HepG2 (cell line): ENCODE results near the gene NOL8. TPM values are rescaled to one million over a fixed set of nuclear protein-coding genes. Genes with fewer than 3 reads are reported as not detected.

ENCODE experiments used
- BHLHE40 ChIP-seq: IDR thresholded peaks from 2 replicates; pipeline ENCODE4 v1.6.1; 2011; ENCODE audit warnings: low read length, improper control_type of control experiment
- FLYWCH1 ChIP-seq: sonication (generic); formaldehyde crosslinking; IDR thresholded peaks from 2 replicates; pipeline ENCODE4 v1.8.1; 2023; ENCODE audit warnings: mild to moderate bottlenecking, missing genetic modification reagents
- IKZF4 ChIP-seq: sonication (generic); formaldehyde crosslinking; IDR thresholded peaks from 2 replicates; pipeline ENCODE4 v1.5.1; 2020; ENCODE audit warnings: borderline replicate concordance, mild to moderate bottlenecking, low read depth, missing genetic modification reagents; ENCODE audit errors: not compliant biosample characterization
- KDM1A ChIP-seq: IDR thresholded peaks from 2 replicates; pipeline ENCODE4 v1.6.1; 2016; ENCODE audit warnings: missing compliant biosample characterization
- ZKSCAN5 ChIP-seq: sonication (generic); formaldehyde crosslinking; IDR thresholded peaks from 2 replicates; pipeline ENCODE4 v1.5.1; 2020; ENCODE audit warnings: mild to moderate bottlenecking, missing genetic modification reagents
- ZMAT3 ChIP-seq: sonication (generic); formaldehyde crosslinking; conservative IDR thresholded peaks from 2 replicates; pipeline ENCODE4 v1.7.0; 2021; ENCODE audit warnings: missing genetic modification reagents
- ZNF468 ChIP-seq: sonication (generic); formaldehyde crosslinking; IDR thresholded peaks from 2 replicates; pipeline ENCODE4 v1.8.0; 2022; ENCODE audit warnings: mild to moderate bottlenecking, moderate library complexity, missing genetic modification reagents
- ZNF883 ChIP-seq: sonication (generic); formaldehyde crosslinking; IDR thresholded peaks from 2 replicates; pipeline ENCODE4 v1.5.1; 2020; ENCODE audit warnings: mild to moderate bottlenecking, missing genetic modification reagents; ENCODE audit errors: not compliant biosample characterization
- polyA plus RNA-seq, 8 experiments: library from polyadenylated mRNA; depleted of rRNA in 3 of 8; stranded (reverse) in 7 of 8; unstranded in 1 of 8; fragments of >200 nt; fragmentation: Illumina TruSeq in 4 of 8; extraction: Trizol in 4 of 8; gene quantifications; 2 replicates each; pipeline versions ENCODE4 v1.2.1 to v1.2.3, GENCODE V29; 2011 to 2016; ENCODE audit warnings: low read depth in 4 of 8, missing spikeins in 1 of 8, mixed read lengths in 1 of 8; ENCODE audit not compliant: insufficient read depth in 1 of 8
- total RNA-seq, 5 experiments: library from RNA; depleted of rRNA; stranded (reverse); fragments of >200 nt; fragmentation: Illumina TruSeq; extraction: Trizol; gene quantifications; 2 replicates each; pipeline ENCODE4 v1.2.3, GENCODE V29; 2016; ENCODE audit warnings: low read depth in 1 of 5
- TF ChIP-seq, protein P1 (sequence below): sonication (generic); formaldehyde crosslinking; IDR thresholded peaks from 2 replicates; pipeline ENCODE4 v1.5.0; 2020; ENCODE audit warnings: mild to moderate bottlenecking, missing genetic modification reagents, borderline replicate concordance
- TF ChIP-seq, protein P2 (sequence below): sonication (generic); formaldehyde crosslinking; IDR thresholded peaks from 2 replicates; pipeline ENCODE4 v1.4.0; 2020; ENCODE audit warnings: missing genetic modification reagents, borderline replicate concordance
- TF ChIP-seq, protein P3 (sequence below): sonication (generic); formaldehyde crosslinking; IDR thresholded peaks from one replicate; pipeline ENCODE4 v1.5.1; 2020; ENCODE audit warnings: mild to moderate bottlenecking, missing genetic modification reagents; ENCODE audit errors: not compliant biosample characterization

The NOL8 gene
- total and polyA plus RNA-seq, 2 of the 13 experiments (the other 11 are each of a cell fraction or from before 2014, with no cell fraction given) = 12.8 to 36.3 TPM

DNA sequence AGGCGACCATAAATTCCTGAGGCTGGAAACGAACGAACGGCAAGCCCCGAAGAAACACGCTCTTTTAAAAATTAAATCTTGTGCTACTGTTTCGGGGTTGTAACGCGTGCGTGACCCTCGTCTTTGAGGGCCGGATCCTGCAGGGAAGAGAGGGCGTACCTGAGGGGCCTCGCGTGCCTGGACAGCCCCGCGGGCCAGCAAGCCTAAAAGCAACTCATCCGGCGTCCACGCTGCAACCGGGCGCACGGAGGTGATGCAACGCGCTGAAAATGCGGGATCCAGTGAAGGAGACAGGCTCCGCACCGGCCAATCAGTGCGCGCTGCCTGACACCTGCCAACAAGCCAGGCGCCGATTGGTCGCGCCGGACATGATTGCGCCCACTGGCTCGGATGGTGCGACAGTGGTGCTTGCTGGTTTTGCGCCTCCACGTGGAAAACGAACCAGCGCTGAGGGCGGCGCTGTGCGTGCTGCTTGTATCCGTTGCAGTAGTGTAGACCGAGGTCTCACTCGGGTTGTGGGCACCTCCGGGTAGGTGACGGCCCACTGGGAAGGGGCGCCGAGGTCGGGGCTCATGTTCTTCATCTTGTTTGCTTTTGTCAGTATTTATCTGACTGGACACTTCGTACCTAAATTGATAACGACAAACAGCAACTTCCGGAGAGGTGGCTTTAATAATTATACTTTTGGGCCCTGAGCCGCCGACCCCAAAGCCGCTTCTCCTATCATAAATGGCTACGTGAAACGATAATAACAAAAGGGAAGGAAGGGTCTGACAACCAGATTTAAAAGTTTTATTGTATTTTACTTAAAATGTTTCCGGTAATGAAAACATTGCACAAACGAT is 31.5 kb downstream of the NOL8 start, which contains the start of gene IARS1 (continued):
- TF ChIP-seq ZNF883 (CRISPR knock-in tag) = peak; percentile 93
- TF ChIP-seq, protein P1, sequence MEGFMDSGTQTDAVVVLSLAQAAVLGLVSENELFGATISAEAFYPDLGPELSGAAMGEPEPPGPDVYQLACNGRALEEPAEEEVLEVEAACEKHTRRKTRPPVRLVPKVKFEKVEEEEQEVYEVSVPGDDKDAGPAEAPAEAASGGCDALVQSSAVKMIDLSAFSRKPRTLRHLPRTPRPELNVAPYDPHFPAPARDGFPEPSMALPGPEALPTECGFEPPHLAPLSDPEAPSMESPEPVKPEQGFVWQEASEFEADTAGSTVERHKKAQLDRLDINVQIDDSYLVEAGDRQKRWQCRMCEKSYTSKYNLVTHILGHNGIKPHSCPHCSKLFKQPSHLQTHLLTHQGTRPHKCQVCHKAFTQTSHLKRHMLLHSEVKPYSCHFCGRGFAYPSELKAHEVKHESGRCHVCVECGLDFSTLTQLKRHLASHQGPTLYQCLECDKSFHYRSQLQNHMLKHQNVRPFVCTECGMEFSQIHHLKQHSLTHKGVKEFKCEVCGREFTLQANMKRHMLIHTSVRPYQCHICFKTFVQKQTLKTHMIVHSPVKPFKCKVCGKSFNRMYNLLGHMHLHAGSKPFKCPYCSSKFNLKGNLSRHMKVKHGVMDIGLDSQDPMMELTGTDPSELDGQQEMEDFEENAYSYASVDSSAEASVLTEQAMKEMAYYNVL = peak; percentile 91
- no peak for TF ChIP-seq FLYWCH1 (CRISPR knock-in tag)
- no peak for TF ChIP-seq ZNF468 (CRISPR knock-in tag)
- peak; percentile 96 for TF ChIP-seq IKZF4 (CRISPR knock-in tag)
- TF ChIP-seq KDM1A (CRISPR knock-in tag) = 0 out of 2 replicates have a peak, but pooled peaks have one; percentile 55
- TF ChIP-seq, protein P2, sequence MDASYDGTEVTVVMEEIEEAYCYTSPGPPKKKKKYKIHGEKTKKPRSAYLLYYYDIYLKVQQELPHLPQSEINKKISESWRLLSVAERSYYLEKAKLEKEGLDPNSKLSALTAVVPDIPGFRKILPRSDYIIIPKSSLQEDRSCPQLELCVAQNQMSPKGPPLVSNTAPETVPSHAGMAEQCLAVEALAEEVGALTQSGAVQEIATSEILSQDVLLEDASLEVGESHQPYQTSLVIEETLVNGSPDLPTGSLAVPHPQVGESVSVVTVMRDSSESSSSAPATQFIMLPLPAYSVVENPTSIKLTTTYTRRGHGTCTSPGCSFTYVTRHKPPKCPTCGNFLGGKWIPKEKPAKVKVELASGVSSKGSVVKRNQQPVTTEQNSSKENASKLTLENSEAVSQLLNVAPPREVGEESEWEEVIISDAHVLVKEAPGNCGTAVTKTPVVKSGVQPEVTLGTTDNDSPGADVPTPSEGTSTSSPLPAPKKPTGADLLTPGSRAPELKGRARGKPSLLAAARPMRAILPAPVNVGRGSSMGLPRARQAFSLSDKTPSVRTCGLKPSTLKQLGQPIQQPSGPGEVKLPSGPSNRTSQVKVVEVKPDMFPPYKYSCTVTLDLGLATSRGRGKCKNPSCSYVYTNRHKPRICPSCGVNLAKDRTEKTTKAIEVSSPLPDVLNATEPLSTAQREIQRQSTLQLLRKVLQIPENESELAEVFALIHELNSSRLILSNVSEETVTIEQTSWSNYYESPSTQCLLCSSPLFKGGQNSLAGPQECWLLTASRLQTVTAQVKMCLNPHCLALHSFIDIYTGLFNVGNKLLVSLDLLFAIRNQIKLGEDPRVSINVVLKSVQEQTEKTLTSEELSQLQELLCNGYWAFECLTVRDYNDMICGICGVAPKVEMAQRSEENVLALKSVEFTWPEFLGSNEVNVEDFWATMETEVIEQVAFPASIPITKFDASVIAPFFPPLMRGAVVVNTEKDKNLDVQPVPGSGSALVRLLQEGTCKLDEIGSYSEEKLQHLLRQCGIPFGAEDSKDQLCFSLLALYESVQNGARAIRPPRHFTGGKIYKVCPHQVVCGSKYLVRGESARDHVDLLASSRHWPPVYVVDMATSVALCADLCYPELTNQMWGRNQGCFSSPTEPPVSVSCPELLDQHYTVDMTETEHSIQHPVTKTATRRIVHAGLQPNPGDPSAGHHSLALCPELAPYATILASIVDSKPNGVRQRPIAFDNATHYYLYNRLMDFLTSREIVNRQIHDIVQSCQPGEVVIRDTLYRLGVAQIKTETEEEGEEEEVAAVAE = peak; percentile 100
- 0 out of 2 replicates have a peak, but pooled peaks have one; percentile 32 for TF ChIP-seq BHLHE40
- no peak; the same call in 1 of the 2 replicates for TF ChIP-seq ZMAT3 (CRISPR knock-in tag)
- no peak for TF ChIP-seq ZKSCAN5 (CRISPR knock-in tag)
- TF ChIP-seq, protein P3, sequence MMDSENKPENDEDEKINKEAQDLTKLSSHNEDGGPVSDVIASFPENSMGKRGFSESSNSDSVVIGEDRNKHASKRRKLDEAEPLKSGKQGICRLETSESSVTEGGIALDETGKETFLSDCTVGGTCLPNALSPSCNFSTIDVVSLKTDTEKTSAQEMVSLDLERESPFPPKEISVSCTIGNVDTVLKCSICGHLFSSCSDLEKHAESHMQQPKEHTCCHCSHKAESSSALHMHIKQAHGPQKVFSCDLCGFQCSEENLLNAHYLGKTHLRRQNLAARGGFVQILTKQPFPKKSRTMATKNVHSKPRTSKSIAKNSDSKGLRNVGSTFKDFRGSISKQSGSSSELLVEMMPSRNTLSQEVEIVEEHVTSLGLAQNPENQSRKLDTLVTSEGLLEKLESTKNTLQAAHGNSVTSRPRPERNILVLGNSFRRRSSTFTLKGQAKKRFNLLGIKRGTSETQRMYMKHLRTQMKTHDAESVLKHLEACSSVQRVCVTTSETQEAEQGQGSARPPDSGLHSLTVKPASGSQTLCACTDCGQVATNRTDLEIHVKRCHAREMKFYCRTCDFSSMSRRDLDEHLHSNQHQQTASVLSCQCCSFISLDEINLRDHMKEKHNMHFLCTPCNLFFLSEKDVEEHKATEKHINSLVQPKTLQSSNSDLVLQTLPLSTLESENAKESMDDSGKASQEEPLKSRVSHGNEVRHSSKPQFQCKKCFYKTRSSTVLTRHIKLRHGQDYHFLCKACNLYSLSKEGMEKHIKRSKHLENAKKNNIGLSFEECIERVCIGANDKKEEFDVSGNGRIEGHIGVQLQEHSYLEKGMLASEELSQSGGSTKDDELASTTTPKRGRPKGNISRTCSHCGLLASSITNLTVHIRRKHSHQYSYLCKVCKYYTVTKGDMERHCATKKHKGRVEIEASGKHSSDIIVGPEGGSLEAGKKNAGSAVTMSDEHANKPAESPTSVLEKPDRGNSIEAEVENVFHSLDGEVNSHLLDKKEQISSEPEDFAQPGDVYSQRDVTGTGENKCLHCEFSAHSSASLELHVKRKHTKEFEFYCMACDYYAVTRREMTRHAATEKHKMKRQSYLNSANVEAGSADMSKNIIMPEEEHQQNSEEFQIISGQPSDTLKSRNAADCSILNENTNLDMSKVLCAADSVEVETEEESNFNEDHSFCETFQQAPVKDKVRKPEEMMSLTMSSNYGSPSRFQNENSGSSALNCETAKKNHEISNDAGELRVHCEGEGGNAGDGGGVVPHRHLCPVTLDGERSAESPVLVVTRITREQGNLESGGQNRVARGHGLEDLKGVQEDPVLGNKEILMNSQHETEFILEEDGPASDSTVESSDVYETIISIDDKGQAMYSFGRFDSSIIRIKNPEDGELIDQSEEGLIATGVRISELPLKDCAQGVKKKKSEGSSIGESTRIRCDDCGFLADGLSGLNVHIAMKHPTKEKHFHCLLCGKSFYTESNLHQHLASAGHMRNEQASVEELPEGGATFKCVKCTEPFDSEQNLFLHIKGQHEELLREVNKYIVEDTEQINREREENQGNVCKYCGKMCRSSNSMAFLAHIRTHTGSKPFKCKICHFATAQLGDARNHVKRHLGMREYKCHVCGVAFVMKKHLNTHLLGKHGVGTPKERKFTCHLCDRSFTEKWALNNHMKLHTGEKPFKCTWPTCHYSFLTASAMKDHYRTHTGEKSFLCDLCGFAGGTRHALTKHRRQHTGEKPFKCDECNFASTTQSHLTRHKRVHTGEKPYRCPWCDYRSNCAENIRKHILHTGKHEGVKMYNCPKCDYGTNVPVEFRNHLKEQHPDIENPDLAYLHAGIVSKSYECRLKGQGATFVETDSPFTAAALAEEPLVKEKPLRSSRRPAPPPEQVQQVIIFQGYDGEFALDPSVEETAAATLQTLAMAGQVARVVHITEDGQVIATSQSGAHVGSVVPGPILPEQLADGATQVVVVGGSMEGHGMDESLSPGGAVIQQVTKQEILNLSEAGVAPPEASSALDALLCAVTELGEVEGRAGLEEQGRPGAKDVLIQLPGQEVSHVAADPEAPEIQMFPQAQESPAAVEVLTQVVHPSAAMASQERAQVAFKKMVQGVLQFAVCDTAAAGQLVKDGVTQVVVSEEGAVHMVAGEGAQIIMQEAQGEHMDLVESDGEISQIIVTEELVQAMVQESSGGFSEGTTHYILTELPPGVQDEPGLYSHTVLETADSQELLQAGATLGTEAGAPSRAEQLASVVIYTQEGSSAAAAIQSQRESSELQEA = no peak
